Measurements from ENCODE around the gene RABGEF1.
"Not testable (repeated sequence)": the region's sequence is repeated elsewhere in the genome, so short reads cannot be mapped to it uniquely, and the experiment has no call there.

The RABGEF1 gene

GRCh38 chr7:66815186-66815875 is 74.8 kb downstream of the RABGEF1 start:
- H3K9ac ChIP-seq (ENCODE audit: low read depth, low read length); H3K4me1 ChIP-seq (ENCODE audit: control insufficient read depth, insufficient read depth, low read length); H3K27ac ChIP-seq (ENCODE audit: low read depth, low read length); H3K9me3 ChIP-seq (ENCODE audit: control insufficient read depth, insufficient read depth, low read length); H3K4me3 ChIP-seq (ENCODE audit: low read depth, low read length); H3K27me3 ChIP-seq (ENCODE audit: control insufficient read depth, insufficient read depth, low read length): not testable (repeated sequence)
- peaks cover 16% of the 10 kb centered on the region for H3K36me3 ChIP-seq (ENCODE audit: control insufficient read depth, insufficient read depth, low read length)

- H3K27ac ChIP-seq (ENCODE audit: low read depth, low read length): no peak overlapping the region
- peaks cover 10% of the 10 kb centered on the region for H3K36me3 ChIP-seq (ENCODE audit: control insufficient read depth, insufficient read depth, low read length)
- H3K4me3 ChIP-seq (ENCODE audit: low read depth, low read length): no peak overlapping the region
- H3K9me3 ChIP-seq (ENCODE audit: control insufficient read depth, insufficient read depth, low read length): no peaks in the 10 kb centered on the region
- H3K9ac ChIP-seq (ENCODE audit: low read depth, low read length): no peak overlapping the region
- no peaks in the 10 kb centered on the region; the same call in 1 of the 2 replicates for H3K4me1 ChIP-seq (ENCODE audit: control insufficient read depth, insufficient read depth, low read length)
- no peaks in the 10 kb centered on the region for H3K27me3 ChIP-seq (ENCODE audit: control insufficient read depth, insufficient read depth, low read length)
These were observed 75.4 kb downstream of the RABGEF1 start for GRCh38 chr7:66815951-66816350.

- not testable (repeated sequence) for H3K9me3 ChIP-seq (ENCODE audit: control insufficient read depth, insufficient read depth, low read length); H3K36me3 ChIP-seq (ENCODE audit: control insufficient read depth, insufficient read depth, low read length); H3K4me1 ChIP-seq (ENCODE audit: control insufficient read depth, insufficient read depth, low read length); H3K4me3 ChIP-seq (ENCODE audit: low read depth, low read length); H3K9ac ChIP-seq (ENCODE audit: low read depth, low read length); H3K27me3 ChIP-seq (ENCODE audit: control insufficient read depth, insufficient read depth, low read length); H3K27ac ChIP-seq (ENCODE audit: low read depth, low read length)
These were observed 76.1 kb downstream of the RABGEF1 start for GRCh38 chr7:66816658-66817057.

GRCh38 chr7:66817208-66817795 is 76.8 kb downstream of the RABGEF1 start:
- H3K27ac ChIP-seq (ENCODE audit: low read depth, low read length); H3K4me3 ChIP-seq (ENCODE audit: low read depth, low read length); H3K4me1 ChIP-seq (ENCODE audit: control insufficient read depth, insufficient read depth, low read length); H3K36me3 ChIP-seq (ENCODE audit: control insufficient read depth, insufficient read depth, low read length); H3K27me3 ChIP-seq (ENCODE audit: control insufficient read depth, insufficient read depth, low read length); H3K9me3 ChIP-seq (ENCODE audit: control insufficient read depth, insufficient read depth, low read length); H3K9ac ChIP-seq (ENCODE audit: low read depth, low read length): not testable (repeated sequence)

GRCh38 chr7:66817956-66818355 is 77.4 kb downstream of the RABGEF1 start:
- H3K9me3 ChIP-seq (ENCODE audit: control insufficient read depth, insufficient read depth, low read length): not testable (repeated sequence)

GRCh38 chr7:66824041-66824440 is 83.5 kb downstream of the RABGEF1 start:
- Histone ChIP-seq H3K4me3 (ENCODE audit: low read depth, low read length) (no peak overlapping the region), H3K4me1 (ENCODE audit: control insufficient read depth, insufficient read depth, low read length) (no peaks in the 10 kb centered on the region), H3K36me3 (ENCODE audit: control insufficient read depth, insufficient read depth, low read length) (no peaks in the 10 kb centered on the region), H3K27ac (ENCODE audit: low read depth, low read length) (no peak overlapping the region), H3K9ac (ENCODE audit: low read depth, low read length) (no peak overlapping the region), H3K9me3 (ENCODE audit: control insufficient read depth, insufficient read depth, low read length) (no peaks in the 10 kb centered on the region; the same call in 1 of the 2 replicates), H3K27me3 (ENCODE audit: control insufficient read depth, insufficient read depth, low read length) (no peaks in the 10 kb centered on the region)

More at GRCh38 chr7:66817956-66818355, 77.4 kb downstream of the RABGEF1 start:
- not testable (repeated sequence) for H3K27me3 ChIP-seq (ENCODE audit: control insufficient read depth, insufficient read depth, low read length); H3K27ac ChIP-seq (ENCODE audit: low read depth, low read length); H3K36me3 ChIP-seq (ENCODE audit: control insufficient read depth, insufficient read depth, low read length); H3K4me3 ChIP-seq (ENCODE audit: low read depth, low read length); H3K9ac ChIP-seq (ENCODE audit: low read depth, low read length); H3K4me1 ChIP-seq (ENCODE audit: control insufficient read depth, insufficient read depth, low read length)

- not testable (repeated sequence) for H3K27me3 ChIP-seq (ENCODE audit: control insufficient read depth, insufficient read depth, low read length); H3K4me3 ChIP-seq (ENCODE audit: low read depth, low read length); H3K4me1 ChIP-seq (ENCODE audit: control insufficient read depth, insufficient read depth, low read length); H3K27ac ChIP-seq (ENCODE audit: low read depth, low read length); H3K9me3 ChIP-seq (ENCODE audit: control insufficient read depth, insufficient read depth, low read length); H3K36me3 ChIP-seq (ENCODE audit: control insufficient read depth, insufficient read depth, low read length); H3K9ac ChIP-seq (ENCODE audit: low read depth, low read length)
These were observed 85.0 kb downstream of the RABGEF1 start for GRCh38 chr7:66825538-66825937.

GRCh38 chr7:66826649-66827048 is 86.1 kb downstream of the RABGEF1 start:
- no peaks in the 10 kb centered on the region; the same call in 1 of the 2 replicates for H3K9me3 ChIP-seq (ENCODE audit: control insufficient read depth, insufficient read depth, low read length)
- H3K4me3 ChIP-seq (ENCODE audit: low read depth, low read length): no peak overlapping the region
- no peak overlapping the region for H3K9ac ChIP-seq (ENCODE audit: low read depth, low read length)
- H3K27ac ChIP-seq (ENCODE audit: low read depth, low read length): no peak overlapping the region
- H3K4me1 ChIP-seq (ENCODE audit: control insufficient read depth, insufficient read depth, low read length): no peaks in the 10 kb centered on the region
- no peaks in the 10 kb centered on the region for H3K27me3 ChIP-seq (ENCODE audit: control insufficient read depth, insufficient read depth, low read length)
- no peaks in the 10 kb centered on the region for H3K36me3 ChIP-seq (ENCODE audit: control insufficient read depth, insufficient read depth, low read length)

GRCh38 chr7:66830976-66831375 is 90.4 kb downstream of the RABGEF1 start:
- not testable (repeated sequence) for H3K4me1 ChIP-seq (ENCODE audit: control insufficient read depth, insufficient read depth, low read length); H3K9me3 ChIP-seq (ENCODE audit: control insufficient read depth, insufficient read depth, low read length); H3K36me3 ChIP-seq (ENCODE audit: control insufficient read depth, insufficient read depth, low read length); H3K27me3 ChIP-seq (ENCODE audit: control insufficient read depth, insufficient read depth, low read length); H3K27ac ChIP-seq (ENCODE audit: low read depth, low read length); H3K4me3 ChIP-seq (ENCODE audit: low read depth, low read length); H3K9ac ChIP-seq (ENCODE audit: low read depth, low read length)

GRCh38 chr7:66832531-66833351 is 92.2 kb downstream of the RABGEF1 start:
- Histone ChIP-seq H3K4me1 (ENCODE audit: control insufficient read depth, insufficient read depth, low read length) (no peaks in the 10 kb centered on the region), H3K9me3 (ENCODE audit: control insufficient read depth, insufficient read depth, low read length) (0 out of 2 replicates have a peak, but pooled peaks cover 3% of the 10 kb centered on the region), H3K9ac (ENCODE audit: low read depth, low read length) (no peak overlapping the region), H3K4me3 (ENCODE audit: low read depth, low read length) (no peak overlapping the region), H3K27ac (ENCODE audit: low read depth, low read length) (no peak overlapping the region), H3K27me3 (ENCODE audit: control insufficient read depth, insufficient read depth, low read length) (no peaks in the 10 kb centered on the region), H3K36me3 (ENCODE audit: control insufficient read depth, insufficient read depth, low read length) (no peaks in the 10 kb centered on the region)

- H3K9ac ChIP-seq (ENCODE audit: low read depth, low read length): no peak overlapping the region
- H3K9me3 ChIP-seq (ENCODE audit: control insufficient read depth, insufficient read depth, low read length): 0 out of 2 replicates have a peak, but pooled peaks cover 3% of the 10 kb centered on the region
- no peaks in the 10 kb centered on the region for H3K27me3 ChIP-seq (ENCODE audit: control insufficient read depth, insufficient read depth, low read length)
- no peaks in the 10 kb centered on the region for H3K4me1 ChIP-seq (ENCODE audit: control insufficient read depth, insufficient read depth, low read length)
- no peaks in the 10 kb centered on the region for H3K36me3 ChIP-seq (ENCODE audit: control insufficient read depth, insufficient read depth, low read length)
- H3K4me3 ChIP-seq (ENCODE audit: low read depth, low read length): no peak overlapping the region
- no peak overlapping the region for H3K27ac ChIP-seq (ENCODE audit: low read depth, low read length)
These were observed 96.5 kb downstream of the RABGEF1 start for GRCh38 chr7:66837007-66837406.
